ENCODE measurements around the gene NRP2. TPM values are rescaled to one million over a fixed set of nuclear protein-coding genes. Genes with fewer than 3 reads are reported as not detected.

The NRP2 gene
- total RNA-seq, 6 donors from 2014 or later, result 61.4 to 99.4 (median 71.8) TPM

DNA sequence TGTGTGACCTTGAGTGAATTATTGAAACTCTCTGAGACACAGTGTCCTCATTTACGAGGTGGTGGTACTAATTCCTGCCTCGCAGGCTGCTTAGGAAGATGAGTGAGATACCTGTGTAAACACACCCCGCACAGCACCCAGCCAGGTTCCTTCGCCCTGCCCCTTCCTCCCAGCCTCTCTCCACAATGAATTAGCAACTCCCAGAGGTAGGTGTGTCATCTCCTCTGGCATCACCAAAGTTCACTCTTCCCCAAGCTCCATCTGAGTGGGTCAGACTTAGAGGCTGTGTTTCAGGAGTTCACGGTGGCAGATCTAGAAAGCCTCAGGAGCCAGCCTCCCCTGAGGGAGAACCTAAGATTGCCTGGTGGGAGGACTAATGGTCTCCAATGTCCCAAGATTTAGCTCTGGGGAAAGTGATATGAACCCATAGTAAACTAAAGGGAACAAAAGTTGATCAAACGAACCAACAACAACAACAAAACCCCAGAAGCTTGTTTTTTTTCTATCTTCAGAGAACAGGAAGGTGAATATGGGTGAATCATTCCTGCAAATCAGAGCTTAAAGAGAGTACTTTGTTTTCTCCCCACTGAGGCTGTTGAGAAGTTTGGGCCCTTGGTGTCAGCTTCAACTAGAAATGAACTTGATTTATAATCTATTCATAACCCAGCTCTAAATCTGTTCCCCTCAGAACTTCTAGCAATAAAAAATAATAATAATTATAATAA is 44.4 kb upstream of the NRP2 start:
- TF ChIP-seq POLR2A (IDR thresholded peaks at IDR 0.05) (no peak), POLR2AphosphoS5 (IDR thresholded peaks at IDR 0.05) (no peak), EP300 (IDR thresholded peaks at IDR 0.05) (no peak)
- TF ChIP-seq, protein P1, sequence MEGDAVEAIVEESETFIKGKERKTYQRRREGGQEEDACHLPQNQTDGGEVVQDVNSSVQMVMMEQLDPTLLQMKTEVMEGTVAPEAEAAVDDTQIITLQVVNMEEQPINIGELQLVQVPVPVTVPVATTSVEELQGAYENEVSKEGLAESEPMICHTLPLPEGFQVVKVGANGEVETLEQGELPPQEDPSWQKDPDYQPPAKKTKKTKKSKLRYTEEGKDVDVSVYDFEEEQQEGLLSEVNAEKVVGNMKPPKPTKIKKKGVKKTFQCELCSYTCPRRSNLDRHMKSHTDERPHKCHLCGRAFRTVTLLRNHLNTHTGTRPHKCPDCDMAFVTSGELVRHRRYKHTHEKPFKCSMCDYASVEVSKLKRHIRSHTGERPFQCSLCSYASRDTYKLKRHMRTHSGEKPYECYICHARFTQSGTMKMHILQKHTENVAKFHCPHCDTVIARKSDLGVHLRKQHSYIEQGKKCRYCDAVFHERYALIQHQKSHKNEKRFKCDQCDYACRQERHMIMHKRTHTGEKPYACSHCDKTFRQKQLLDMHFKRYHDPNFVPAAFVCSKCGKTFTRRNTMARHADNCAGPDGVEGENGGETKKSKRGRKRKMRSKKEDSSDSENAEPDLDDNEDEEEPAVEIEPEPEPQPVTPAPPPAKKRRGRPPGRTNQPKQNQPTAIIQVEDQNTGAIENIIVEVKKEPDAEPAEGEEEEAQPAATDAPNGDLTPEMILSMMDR (IDR thresholded peaks at IDR 0.05), result no peak
- WGBS, 2 donors, result 80 to 82% methylated on average over 6 of the region's 6 CpGs
- no peak overlapping the region for H3K27ac ChIP-seq
- peaks cover 0 to 4% (median 0%) of the 10 kb centered on the region in 4 donors for H3K9me3 ChIP-seq
- H3K36me3 ChIP-seq, result no peaks in the 10 kb centered on the region
- H3K4me3 ChIP-seq, result no peak overlapping the region
- ATAC-seq (ENCODE audit: low FRiP score in 2 of 2) (no peak), DNase-seq (no peak)
- H3K27me3 ChIP-seq, result no peaks in the 10 kb centered on the region
- H3K4me1 ChIP-seq, result peaks cover 0 to 3% (median 0%) of the 10 kb centered on the region in 4 donors

DNA sequence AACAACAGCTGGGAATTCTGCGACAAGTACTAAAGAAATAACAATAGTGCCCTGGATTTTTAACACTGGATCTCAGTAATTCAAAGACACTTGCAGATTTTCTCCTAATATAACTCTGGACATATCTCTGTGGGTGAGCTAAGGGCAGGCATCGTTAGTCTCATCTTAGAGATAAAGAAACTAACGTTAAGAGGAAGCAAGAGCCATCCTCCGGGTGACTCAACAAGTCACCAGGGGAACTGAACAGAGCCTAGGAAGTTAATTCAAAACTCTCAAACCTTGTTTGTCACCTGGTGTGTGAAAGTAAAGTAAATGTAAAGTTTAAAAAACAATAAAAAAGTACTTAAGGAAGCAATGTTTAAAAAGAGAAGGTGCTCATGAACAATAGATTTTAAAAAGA is 41.6 kb upstream of the NRP2 start:
- Histone ChIP-seq H3K27me3 (no peaks in the 10 kb centered on the region), H3K4me3 (no peak overlapping the region), H3K4me1 (peaks cover 0 to 3% (median 0%) of the 10 kb centered on the region in 4 donors), H3K9me3 (peaks cover 0 to 4% (median 0%) of the 10 kb centered on the region in 4 donors), H3K27ac (no peak overlapping the region), H3K36me3 (no peaks in the 10 kb centered on the region)
- 54 to 59% methylated on average over 4 of the region's 4 CpGs for whole genome bisulfite sequencing, 2 donors
- TF ChIP-seq POLR2A (IDR thresholded peaks at IDR 0.05) (no peak), EP300 (IDR thresholded peaks at IDR 0.05) (no peak), POLR2AphosphoS5 (IDR thresholded peaks at IDR 0.05) (no peak)
- TF ChIP-seq, protein P1 (IDR thresholded peaks at IDR 0.05), result no peak
- DNase-seq (no peak), ATAC-seq (ENCODE audit: low FRiP score in 2 of 2) (no peak)

DNA sequence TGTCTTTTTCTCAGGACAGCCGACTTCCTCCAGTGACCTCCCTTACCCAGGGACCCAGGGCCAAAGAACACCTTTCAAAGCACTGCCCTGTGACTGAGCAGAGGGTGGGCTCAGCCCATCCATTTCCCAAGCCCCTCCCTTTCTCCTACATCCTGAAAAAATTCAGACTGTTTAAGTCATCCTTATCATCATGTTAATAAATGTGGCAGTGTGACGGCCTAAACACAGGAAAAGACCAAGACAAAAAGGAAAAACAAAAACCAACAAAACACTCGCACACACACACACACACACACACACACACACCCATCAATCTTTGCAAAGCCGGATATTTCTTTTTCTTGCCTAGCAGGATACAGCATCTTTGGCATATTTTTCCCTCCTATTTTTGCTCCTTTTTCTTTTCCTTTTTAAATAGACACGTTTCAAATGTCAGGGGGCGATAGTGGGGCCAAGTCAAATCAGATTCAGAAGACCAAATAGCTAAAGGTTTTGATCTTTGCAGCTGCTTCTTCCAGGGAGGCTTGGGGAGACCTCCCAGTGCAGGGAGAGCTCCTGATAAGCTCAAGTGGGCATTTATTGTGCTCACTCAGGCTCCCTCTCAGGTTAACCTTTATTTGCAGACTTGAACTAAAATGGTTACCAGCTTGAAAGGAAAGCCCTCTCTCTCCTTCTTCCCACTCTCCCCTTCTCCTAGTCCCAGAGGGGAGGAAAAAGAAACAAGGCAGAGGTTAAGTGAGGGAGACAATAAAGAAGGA is 39.5 kb upstream of the NRP2 start:
- TF ChIP-seq POLR2AphosphoS5 (IDR thresholded peaks at IDR 0.05) (peak in 1 of 2 donors; percentile 21), EP300 (IDR thresholded peaks at IDR 0.05) (no peak)
- no peaks in the 10 kb centered on the region for H3K4me1 ChIP-seq
- H3K27me3 ChIP-seq, result no peaks in the 10 kb centered on the region
- peaks cover 0 to 4% (median 0%) of the 10 kb centered on the region in 4 donors for H3K9me3 ChIP-seq
- ATAC-seq (ENCODE audit: low FRiP score in 2 of 2) (no peak), DNase-seq (no peak)
- 25 to 43% methylated on average over 6 of the region's 6 CpGs for WGBS, 2 donors
- H3K4me3 ChIP-seq, result no peak overlapping the region
- H3K36me3 ChIP-seq, result no peaks in the 10 kb centered on the region
- peak overlapping the region in 1 of 4 donors; percentile 2 for H3K27ac ChIP-seq

DNA sequence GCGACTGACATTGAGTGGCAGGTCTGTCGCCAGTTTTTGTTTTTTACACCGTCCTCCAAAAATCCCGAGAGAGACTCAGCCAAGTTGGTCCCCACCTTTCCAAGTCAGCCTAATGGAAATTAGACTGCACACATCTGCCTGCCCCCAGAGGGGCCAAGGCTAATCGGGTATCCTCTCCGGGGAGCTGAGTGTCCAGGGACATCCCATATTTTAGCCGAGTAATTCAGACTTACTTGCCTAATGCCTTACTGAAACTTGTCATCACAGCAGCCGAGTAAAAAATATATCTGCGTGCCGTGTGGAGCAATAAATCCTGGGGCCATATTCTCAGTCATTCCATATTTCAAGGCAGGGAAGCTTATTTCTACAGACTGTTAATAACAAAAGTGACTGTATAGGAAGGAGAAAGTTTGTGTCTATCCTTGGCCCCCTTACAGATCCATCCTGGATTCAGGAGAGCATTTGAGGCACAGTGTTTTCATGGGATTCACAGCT is 38.9 kb upstream of the NRP2 start:
- Histone ChIP-seq H3K4me1 (no peaks in the 10 kb centered on the region), H3K27me3 (no peaks in the 10 kb centered on the region), H3K27ac (peak overlapping the region in 1 of 4 donors; percentile 2), H3K9me3 (peaks cover 0 to 4% (median 0%) of the 10 kb centered on the region in 4 donors), H3K4me3 (no peak overlapping the region), H3K36me3 (no peaks in the 10 kb centered on the region)
- DNase-seq (no peak), ATAC-seq (ENCODE audit: low FRiP score in 2 of 2) (no peak)
- WGBS, 2 donors, result 52 to 63% methylated on average over 10 of the region's 10 CpGs
- TF ChIP-seq, protein P1 (IDR thresholded peaks at IDR 0.05), result no peak
- TF ChIP-seq EP300 (IDR thresholded peaks at IDR 0.05) (no peak), POLR2AphosphoS5 (IDR thresholded peaks at IDR 0.05) (no peak), POLR2A (IDR thresholded peaks at IDR 0.05) (no peak)

DNA sequence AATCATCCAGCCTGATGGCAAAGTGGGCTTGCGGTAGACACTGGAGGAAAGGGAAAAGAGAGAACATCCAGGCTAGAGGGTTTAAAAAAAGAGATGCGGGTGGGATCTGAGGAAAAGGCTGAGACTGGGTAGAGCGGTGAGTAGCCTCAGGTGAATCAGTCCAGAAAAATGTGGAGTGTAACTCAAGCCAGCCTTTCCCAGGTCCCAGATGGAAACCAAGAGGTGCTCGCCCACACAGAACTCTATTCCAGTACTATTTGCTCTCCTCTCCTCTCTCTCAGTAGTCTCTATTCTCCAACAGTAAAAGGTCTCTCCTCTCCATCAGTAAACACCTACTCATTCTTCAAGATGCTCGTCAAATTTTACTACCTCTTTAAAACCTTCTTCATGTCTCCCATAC is 38.3 kb upstream of the NRP2 start:
- Histone ChIP-seq H3K27me3 (no peaks in the 10 kb centered on the region), H3K36me3 (no peaks in the 10 kb centered on the region), H3K27ac (no peak overlapping the region), H3K4me3 (no peak overlapping the region), H3K4me1 (no peaks in the 10 kb centered on the region), H3K9me3 (peaks cover 0 to 4% (median 0%) of the 10 kb centered on the region in 4 donors)
- WGBS, 2 donors, result 88 to 94% methylated on average over 5 of the region's 5 CpGs
- no peak for DNase-seq
- no peak for ATAC-seq (ENCODE audit: low FRiP score in 2 of 2)
- TF ChIP-seq, protein P1 (IDR thresholded peaks at IDR 0.05), result no peak
- TF ChIP-seq POLR2AphosphoS5 (IDR thresholded peaks at IDR 0.05), result no peak
- TF ChIP-seq EP300 (IDR thresholded peaks at IDR 0.05), result no peak
- no peak for TF ChIP-seq POLR2A (IDR thresholded peaks at IDR 0.05)

Measured in upper lobe of left lung (tissue), 6 donors.